GM19395 (cell line): ENCODE measurements around the gene CLPSL1.

Experiments
- ATAC-seq: cut with Tn5 transposase; IDR thresholded peaks from one replicate; pipeline ENCODE4 v1.9.1; 2021; ENCODE audit warnings: mild to moderate bottlenecking, moderate library complexity; ENCODE audit not compliant: unreplicated experiment

CLPSL1 gene

DNA sequence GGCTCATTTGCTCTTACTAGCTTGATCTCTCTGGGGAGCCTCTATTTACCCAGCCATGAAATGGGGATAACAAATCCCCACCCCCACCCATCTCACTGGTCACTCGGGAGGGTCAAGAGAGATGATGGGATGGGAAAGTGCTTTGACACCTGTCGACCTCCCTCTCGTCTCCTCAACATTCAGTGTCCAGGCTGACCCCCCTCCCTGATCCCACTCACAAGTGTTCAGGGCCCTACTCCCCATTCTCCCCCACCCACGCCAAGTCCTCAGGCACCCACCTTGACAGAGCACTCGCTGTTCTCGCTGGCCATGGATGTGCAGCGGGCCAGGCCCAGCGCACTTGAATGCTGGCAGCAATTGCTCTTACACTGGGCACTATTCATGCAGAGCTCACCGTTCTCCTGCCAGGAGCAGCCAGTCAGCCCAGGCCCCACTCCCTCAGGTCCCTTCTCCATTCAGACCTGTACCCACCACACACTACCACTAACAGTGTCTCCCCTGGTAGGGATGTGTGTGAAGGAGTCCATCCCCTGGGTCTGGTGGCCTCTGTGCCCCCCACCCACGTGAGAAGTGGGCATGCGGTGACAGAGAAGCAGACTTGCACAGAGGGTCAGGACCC, 14.7 kb downstream of the CLPSL1 start:
- no peak for ATAC-seq

DNA sequence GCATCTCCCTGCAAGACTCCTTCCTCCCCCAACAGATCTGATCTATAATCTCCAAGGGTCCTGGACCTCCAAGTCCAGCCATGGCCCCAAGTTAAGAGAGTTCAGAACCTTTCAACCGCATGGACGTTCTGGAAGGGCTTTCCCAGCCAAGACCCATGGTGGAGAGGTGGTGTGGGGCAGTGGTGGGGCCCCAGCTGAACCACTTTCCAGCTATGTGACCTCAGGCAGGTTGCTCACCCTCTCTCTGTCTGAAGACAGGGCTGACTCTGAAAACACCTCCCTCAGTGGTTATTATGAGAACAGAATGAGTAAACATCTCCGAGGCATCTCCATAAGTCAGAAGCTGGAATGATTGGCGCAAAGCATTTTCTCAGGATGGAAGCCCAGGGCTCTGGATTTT, 15.4 kb downstream of the CLPSL1 start:
- ATAC-seq = no peak

DNA sequence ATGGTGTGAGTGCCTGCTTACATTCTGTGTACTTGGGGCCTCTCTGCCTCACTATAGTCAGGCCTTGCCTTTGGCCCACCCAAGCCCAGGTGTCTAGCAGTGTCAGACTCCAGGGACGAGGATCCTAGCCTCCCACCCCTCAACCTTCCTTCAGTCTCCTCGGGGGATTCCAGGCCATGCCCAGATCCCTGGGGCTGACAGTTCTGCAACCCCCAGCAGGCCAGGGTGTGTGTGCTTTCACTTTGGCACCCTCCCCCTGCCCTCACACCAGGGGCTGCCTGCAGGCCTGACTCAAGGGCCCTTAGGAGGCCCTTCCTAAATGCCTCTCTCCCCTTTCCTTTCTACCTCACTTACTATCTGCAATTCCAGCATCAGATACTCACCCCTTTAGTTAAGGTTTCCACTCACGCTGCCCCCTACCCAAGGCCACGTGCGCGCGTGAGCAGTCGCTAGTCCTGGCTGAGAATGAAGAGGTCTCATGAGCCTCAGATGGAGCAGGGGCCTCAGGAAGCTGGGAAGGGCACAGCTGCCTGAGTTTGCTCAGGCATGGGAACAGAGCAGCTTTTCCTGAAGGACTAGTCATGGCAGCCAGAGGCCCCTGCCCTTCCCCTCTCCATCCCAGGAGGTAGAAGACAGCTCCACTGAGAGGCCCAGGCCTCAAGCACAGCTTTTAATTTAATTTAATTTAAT, 17.2 kb downstream of the CLPSL1 start:
- no peak for ATAC-seq

DNA sequence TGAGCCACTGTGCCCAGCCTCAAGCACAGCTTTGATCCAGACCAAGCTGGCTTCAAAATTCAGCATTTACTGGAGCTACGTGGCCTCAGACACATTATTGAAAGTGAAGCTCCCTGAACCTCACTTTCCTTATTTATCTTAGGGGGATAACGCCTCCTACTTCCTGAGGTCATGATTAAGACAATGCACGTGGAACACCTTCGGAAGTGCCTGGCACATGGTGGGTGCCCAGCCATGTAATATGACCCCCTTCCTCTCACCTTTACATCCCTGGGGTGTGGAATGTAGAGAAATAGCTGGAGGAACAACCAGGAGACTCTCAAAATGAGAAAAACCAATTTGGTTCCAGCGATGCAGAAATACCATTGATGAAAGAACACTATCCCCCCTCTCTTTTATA, 17.9 kb downstream of the CLPSL1 start:
- no peak for ATAC-seq

DNA sequence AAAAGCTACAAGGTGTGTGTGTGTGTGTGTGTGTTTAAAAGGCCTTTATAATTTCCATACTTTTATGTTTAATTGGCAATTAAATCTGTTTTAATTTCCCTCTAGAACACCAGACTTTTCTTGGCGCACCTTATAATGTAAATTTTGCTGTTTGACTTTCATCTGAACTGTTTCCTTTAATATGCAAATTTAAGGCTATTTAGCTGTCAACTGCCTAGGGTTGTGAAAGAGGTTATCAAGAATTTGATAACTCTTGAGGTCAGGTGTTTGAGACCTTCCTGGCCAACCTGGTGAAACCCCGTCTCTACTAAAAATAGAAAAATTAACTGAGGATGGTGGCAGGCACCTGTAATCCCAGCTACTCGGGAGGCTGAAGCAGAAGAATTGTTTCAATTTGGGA, 20.3 kb downstream of the CLPSL1 start:
- ATAC-seq = no peak

DNA sequence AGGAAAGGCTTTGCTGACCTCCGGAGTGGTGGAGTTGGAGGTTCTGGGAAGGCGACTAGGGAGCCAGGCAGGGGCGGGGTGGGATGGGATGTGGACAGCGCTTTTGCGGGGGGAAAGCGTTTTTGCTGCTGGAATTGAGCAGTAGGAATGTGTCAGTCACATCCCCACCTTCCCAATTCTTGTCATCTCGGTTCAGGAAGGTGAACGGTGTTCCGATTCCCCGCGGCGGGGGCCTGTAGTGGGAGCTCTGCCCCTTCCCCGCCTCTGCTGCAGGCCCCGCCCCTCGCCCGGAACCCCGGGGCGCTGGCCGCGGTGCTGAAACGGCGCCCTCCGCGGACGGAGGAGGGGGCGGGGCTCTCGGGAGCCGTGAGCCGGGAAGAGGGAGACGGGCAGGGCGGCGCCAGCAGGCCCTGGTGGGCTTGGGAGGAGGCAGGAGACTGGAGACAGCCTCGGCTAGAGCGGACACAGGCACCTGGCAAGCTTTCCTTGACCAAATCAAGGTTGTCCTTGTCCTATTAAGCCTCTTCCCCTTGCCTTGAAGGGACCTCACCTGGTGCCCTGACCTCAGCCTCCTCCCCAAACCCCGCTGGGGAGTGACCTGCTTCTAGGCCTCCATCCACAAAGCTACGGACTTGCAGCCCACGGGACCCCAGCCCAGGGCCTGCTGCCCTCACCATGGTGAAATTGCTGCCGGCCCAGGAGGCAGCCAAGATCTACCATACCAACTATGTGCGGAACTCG, 24.3 kb downstream of the CLPSL1 start, which contains the start of gene LHFPL5:
Gene LHFPL5, plus strand, starts transcription at position 357 of the 741 bp plus-strand sequence. Its CDS starts 319 bp downstream, at position 676.
- ATAC-seq = no peak

DNA sequence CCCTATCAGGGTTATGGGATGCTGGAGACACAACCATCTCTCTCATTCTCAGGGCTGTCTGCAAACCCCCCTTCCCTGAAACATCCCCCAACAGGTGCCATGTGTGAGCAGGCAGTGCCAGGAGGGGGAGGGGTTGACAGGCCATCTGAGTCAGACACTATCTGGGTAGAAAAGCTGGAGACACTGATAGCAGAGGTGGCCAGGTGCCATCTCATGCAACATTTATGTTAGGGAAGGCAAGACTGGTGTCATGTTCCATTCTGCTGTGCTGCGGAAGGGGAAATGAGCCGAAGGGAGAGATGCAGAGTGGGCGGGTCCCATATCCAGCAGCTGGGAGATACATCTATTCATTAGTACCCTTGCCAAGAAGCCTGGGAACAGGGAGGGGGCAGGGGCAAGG, 27.9 kb downstream of the CLPSL1 start:
- no peak for ATAC-seq

DNA sequence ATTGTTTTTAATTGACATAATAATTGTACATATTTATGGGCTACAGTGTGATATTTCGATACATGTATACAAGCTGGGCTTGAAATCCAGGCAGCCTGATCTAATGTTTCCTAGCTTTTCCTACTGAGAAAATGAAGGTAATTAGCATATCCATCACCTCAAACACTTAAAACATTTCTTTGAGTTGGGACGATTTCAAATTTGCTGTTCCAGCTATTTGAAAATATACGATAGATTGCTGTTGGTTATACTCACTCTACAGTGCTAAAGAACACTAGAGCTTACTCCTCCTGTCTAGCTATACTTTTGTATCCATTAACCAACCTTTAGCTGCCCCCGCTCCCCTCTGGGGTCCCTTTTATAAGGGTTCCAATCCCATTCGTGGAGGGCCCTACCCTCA, 29.0 kb downstream of the CLPSL1 start:
- no peak for ATAC-seq

DNA sequence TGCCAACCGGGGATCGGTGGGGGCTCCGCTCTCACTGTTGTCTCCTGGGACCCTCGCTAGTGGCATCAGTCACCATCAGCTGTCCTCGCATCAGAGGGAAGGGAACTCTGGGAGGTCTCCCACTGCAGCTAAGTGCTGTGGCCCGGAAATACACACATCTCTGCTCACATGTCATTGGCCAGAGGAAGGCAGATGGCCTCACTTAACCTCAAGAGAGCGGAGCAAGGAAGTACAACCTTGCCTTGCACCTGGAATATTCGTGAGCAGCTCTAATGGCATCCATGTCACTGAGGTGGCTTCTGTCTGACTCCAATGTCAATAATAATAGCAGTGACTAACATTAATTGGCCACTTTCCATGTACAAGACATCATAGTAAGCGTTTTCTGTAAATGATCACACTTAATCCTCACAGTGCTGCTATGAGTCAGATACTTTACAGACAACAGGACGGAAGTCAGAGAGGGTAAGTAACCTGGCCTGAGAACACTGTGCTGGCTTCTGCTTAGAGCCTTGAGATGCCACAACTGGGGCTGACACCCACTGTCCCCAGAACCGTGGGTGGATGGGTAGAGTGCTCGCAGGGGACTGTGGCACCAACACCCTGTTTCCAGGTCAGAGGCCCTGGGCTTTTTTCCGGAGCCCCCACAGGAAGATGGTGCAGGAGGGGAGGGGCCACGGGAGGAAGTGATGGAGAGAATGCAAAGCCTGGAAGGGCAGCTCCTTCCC, 30.3 kb downstream of the CLPSL1 start:
- no peak for ATAC-seq

DNA sequence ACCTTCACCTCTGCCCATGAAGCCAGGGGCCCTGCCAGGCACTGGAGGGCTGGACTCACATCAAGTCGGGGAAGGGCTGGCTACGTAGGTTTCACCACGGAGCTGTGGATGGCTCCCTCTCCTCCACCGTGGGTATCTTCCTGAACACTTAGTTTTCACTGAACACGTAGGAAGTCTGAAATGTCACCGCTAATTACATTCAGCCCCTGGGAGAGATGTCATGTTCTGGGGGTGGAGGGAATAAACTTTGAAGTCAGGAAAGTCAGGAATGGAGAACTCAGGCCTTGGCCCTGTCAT, 30.8 kb downstream of the CLPSL1 start:
- ATAC-seq = no peak

DNA sequence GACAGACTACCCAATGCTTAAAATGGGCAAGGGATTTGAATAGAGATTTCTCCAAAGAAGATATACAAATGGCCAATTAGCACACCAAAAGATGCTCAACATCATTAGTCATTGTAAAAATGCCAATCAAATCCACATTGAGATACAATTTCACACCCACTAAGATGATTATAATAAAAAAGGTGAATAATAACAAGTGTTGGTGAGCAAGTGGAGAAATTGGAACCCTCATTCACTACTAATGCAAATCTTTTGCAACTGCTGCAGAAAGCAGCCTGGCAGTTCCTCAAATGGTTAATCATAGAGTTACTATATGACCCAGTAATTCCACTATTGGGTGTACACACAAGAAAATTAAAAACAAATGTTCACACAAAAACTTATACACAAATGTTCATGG, 36.7 kb downstream of the CLPSL1 start:
- no peak for ATAC-seq

DNA sequence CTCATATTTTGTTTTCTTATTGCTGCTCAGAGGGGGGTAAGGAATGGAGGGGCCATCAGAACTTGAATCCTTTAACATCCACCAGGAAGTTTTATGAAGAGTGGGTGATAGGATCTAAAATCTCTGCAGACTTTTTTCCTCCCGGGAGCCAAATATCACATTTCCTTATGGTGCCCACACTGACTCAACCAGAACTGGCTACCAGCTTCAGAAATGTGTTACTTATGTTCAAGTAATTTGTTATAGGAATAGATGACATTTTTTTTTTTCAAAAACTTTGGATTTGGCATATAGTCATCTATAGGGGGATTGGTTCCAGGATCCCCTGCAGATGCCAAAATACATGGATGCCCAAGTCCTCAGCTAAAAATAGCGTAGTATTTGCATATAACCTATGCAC, 42.8 kb downstream of the CLPSL1 start:
- no peak for ATAC-seq

DNA sequence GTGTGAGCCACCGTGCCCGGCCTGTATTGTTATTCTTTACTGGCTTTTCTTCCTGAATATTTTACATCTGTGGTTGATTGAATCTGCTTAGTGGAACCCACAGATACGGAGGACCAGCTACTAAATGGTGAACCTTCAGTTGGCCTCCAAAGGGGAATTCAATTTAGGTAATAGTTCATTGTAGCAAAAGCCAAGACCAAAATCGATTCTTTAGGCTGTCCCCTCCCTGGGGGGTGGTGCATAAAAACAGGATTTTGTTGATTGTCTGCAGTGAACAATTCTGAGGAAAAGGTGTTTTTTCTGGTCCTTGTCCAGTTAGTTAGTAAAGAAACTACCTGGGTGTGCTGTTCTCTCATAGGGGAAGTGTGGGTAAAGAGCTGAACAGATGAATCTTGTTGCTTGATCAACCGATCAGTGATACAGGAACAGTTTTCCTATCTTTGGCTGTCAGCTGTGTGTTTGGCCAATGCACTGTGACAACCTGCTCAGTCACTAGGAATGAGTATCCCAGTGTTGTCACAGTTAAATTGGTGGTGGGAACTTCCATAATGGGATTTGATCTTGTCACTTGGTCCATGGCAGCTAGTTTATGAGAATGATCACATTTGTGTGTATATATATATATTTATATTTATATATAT, 43.9 kb downstream of the CLPSL1 start:
- ATAC-seq = no peak

DNA sequence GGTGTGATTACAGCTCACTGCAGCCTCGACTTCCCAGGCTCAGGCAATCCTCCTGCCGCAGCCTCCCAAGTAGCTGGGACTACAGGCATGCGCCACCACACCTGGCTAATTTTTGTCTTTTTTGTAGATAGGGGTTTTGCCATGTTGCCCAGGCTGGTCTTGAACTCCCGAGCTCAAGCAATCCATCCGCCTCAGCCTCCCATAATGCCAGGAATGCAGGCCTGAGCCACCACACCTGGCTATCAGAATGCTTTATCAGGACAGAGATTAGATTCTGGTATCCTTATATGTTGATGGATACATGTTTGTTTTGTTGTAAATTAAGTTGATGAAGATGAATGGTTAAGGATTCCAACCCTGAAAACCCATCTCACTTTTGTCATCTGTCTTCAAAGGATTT, 48.5 kb downstream of the CLPSL1 start:
- ATAC-seq = no peak

DNA sequence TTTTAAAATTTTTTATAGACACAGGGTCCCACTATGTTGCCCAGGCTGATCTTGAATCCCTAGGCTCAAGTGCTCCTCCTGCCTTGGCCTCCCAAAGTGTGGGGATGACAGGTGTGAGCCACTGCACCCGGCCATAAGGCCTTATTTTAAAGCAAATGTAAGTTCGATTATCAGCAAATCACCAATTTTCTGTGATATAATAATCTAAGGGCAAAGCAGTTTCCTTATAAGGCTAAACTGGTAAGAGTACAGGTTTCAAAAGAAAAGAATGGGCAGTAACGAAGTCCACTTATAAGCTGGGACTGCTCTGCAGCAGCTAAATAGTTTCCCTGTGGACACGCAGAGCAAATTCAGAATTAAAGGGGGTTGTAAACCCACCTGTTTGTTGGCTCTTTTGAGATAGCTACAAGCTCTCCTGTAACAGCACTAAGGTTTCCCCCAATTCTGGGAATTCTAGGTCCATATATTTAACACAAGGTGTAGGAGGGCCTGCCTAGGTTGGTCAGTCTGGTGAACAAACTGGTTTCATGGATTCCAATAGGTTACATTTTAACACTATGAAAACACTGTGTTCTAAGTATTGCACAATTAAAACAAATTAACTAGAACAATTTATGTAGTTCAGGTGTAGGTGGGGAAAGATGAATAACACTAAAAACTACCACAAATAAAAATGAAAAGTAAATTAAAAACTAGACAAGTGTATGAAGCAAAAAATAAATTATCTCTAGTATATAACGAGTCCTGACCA, 50.6 kb downstream of the CLPSL1 start:
- no peak for ATAC-seq

DNA sequence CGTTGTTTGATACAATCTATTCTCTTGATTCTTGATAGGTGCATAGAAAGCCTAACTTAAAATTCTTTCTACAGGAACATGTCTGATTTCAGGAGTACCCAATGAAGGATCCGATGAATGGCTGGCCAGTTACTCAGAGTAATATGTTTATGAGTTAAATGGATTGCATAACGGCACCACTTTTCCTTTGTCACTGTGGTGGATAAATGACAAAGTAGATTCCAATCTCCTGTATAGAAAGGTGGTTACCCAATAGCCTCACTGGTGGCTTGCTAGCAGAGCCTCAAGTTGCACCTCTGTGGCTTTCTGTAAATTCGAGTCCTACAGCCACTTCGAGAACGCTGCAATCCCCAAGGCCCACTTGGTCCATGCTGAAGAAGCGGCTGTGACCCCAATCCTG, 52.7 kb downstream of the CLPSL1 start:
- no peak for ATAC-seq
